ENCODE data around the gene HEATR3. TPM values are rescaled to one million over a fixed set of nuclear protein-coding genes. Genes with fewer than 3 reads are reported as not detected.
A peak's percentile ranks its signal among the peaks of the same experiment; 100 is the strongest.

The HEATR3 gene
- total and polyA plus RNA-seq, 2 of the 8 experiments (the other 6 are each of a cell fraction or from before 2014, with no cell fraction given): 13.0 to 29.2 TPM

DNA sequence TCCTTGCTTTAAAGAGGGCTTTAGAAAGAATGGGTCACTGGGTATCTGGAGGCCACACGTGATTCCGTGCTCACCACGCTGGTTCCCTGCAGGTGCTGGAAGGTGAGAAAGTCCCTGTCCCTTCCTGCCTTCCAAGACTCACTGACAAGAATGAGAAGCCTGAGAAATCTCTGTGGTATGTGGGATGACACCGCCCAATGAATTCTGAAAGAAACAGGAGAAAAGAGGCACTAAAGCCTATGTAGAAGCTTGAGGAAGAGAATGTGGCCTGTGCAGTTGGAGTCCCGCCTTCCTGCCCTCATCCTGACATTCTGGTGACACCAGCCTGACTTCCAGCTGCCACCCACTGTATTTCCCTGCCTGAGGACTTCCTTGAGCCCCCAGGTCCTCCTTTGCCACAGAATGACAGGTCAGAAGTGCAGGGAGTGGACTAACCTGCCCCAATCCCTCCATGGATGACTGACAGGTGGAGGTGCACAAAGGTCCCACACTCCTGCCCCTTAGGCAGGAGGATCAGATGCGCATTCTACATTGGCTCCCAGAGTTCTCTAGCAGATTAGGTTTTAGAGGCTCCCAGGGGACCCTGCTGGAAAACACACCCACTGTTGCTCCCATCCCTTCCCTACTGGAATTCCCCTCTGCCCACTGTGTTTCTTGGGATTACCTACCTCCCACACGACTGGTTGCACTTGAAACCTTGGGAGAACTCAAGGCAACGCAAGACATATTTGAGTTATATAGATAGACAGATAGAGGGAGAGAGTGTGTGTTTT, 48.8 kb downstream of the HEATR3 start:
- no peak overlapping the region for H2BK20ac ChIP-seq (ENCODE audit: low read length)
- H3K9me3 ChIP-seq (ENCODE audit: insufficient read depth in 2 of 2, low read depth in 1 of 2, low read length in 1 of 2): no peaks in the 10 kb centered on the region
- H3K79me1 ChIP-seq (ENCODE audit: low read depth, low read length): no peaks in the 10 kb centered on the region
- H4K20me1 ChIP-seq (replicated peaks in 1 of 2; ENCODE audit: control insufficient read depth in 1 of 2, insufficient read depth in 2 of 2, low read length in 2 of 2): no peaks in the 10 kb centered on the region
- H3K4ac ChIP-seq (replicated peaks; ENCODE audit: insufficient read length, low read depth, low read length): no peak overlapping the region
- no peaks in the 10 kb centered on the region for H3K36me3 ChIP-seq (ENCODE audit: control insufficient read depth in 2 of 4, insufficient read depth in 4 of 4, low read length in 3 of 4)
- FAIRE-seq: no peak
- no peak overlapping the region for H3K4me3 ChIP-seq (ENCODE audit: extremely low read depth in 1 of 4, insufficient read depth in 2 of 4, low read depth in 3 of 4, low read length in 4 of 4)
- POLR2A ChIA-PET (ENCODE audit: partially characterized antibody): no interaction called here
- 0 out of 2 replicates have a peak overlapping the region, but pooled peaks have one; percentile 50 for H2BK12ac ChIP-seq (ENCODE audit: low read depth, low read length)
- no peak overlapping the region for H4K91ac ChIP-seq (replicated peaks; ENCODE audit: insufficient read length, low read length)
- no peak overlapping the region for H3K23ac ChIP-seq (ENCODE audit: insufficient read length)
- H3K56ac ChIP-seq (replicated peaks; ENCODE audit: insufficient read length, low read depth, low read length): no peak overlapping the region
- H2AK5ac ChIP-seq (ENCODE audit: low read depth, low read length): no peak overlapping the region
- H4K8ac ChIP-seq (ENCODE audit: extremely low read depth, insufficient read depth, low read length): no peak overlapping the region
- peak overlapping the region; percentile 95; the same call in 1 of the 2 replicates for H2AFZ ChIP-seq (ENCODE audit: low read length)
- CTCF ChIA-PET (ENCODE audit: partially characterized antibody): interaction anchor here (1.3 kb wide), 1 partner anchor 96 kb away, joined by 6 read pairs; no protein-coding TSS in a partner anchor
- H3K4me1 ChIP-seq (replicated peaks in 1 of 4; ENCODE audit: control insufficient read depth in 3 of 4, insufficient read depth in 4 of 4, low read length in 3 of 4): 0 out of 7 replicates have a peak, but pooled peaks cover 0 to 7% (median 1%) of the 10 kb centered on the region in 4 experiments
- H4K5ac ChIP-seq (ENCODE audit: insufficient read length, low read depth, low read length): no peak overlapping the region
- no peak overlapping the region for H2BK120ac ChIP-seq (replicated peaks; ENCODE audit: low read depth, low read length)
- H2BK15ac ChIP-seq (ENCODE audit: low read length): no peak overlapping the region
- no peak overlapping the region for H3K27ac ChIP-seq (ENCODE audit: low read depth, low read length)
- no peak for DNase-seq (ENCODE audit: low read depth in 1 of 2, low spot score in 2 of 2)
- no peak overlapping the region for H3K18ac ChIP-seq (ENCODE audit: extremely low read depth, low read length)
- no peak overlapping the region for H2BK5ac ChIP-seq (ENCODE audit: low read depth, low read length)
- no peaks in the 10 kb centered on the region for H3K27me3 ChIP-seq (replicated peaks in 1 of 4; ENCODE audit: control insufficient read depth in 3 of 4, extremely low read depth in 1 of 4, insufficient read depth in 3 of 4, low read length in 3 of 4)
- H3K14ac ChIP-seq (ENCODE audit: insufficient read length): no peak overlapping the region
- H3K79me2 ChIP-seq (ENCODE audit: control insufficient read depth in 1 of 2, insufficient read depth in 2 of 2, low read length in 2 of 2): no peaks in the 10 kb centered on the region
- no peak overlapping the region for H3K9ac ChIP-seq (replicated peaks in 1 of 4; ENCODE audit: extremely low read depth in 1 of 4, low read depth in 3 of 4, low read length in 3 of 4)
- TF ChIP-seq BCL11A (IDR thresholded peaks at IDR 0.05; ENCODE audit: low read depth in 2 of 2, low read length in 2 of 2): no peak
- TF ChIP-seq SIRT6 (IDR thresholded peaks at IDR 0.05; ENCODE audit: low read length): no peak
- no peak for TF ChIP-seq ZNF274 (IDR thresholded peaks at IDR 0.05; ENCODE audit: borderline replicate concordance, extremely low read depth, low read length)
- no peak for TF ChIP-seq CBX5 (IDR thresholded peaks at IDR 0.05; ENCODE audit: low read depth, low read length)
- TF ChIP-seq TAF1 (IDR thresholded peaks at IDR 0.05; ENCODE audit: low read depth, low read length): no peak
- no peak for TF ChIP-seq RBBP5 (IDR thresholded peaks at IDR 0.05; ENCODE audit: borderline replicate concordance, low read depth, low read length)
- TF ChIP-seq NANOG (IDR thresholded peaks at IDR 0.05; ENCODE audit: insufficient read depth, low read depth, low read length, poor library complexity, severe bottlenecking): no peak
- 0 out of 2 replicates have a peak, but pooled peaks cover 2% of the 10 kb centered on the region for H3K23me2 ChIP-seq (ENCODE audit: low read depth, low read length)
- WGBS, 2 experiments (ENCODE audit: extremely low coverage in 1 of 2, insufficient coverage in 1 of 2, insufficient read length in 1 of 2, insufficient replicate concordance in 2 of 2, low coverage in 1 of 2, low lambda C conversion rate in 2 of 2, missing lambda C conversion rate in 1 of 2): 80% methylated on average over 8 of the region's 8 CpGs; no CpG with 5 or more reads in 1 of the 2 experiments
- H3K4me2 ChIP-seq (ENCODE audit: insufficient read depth in 1 of 2, low read depth in 2 of 2, low read length in 2 of 2): no peak overlapping the region
